ENCODE measurements around the gene DACT3.

DACT3 gene

GRCh38 chr19:46610413-46610775 is 50.6 kb downstream of the DACT3 start:
- no peak for DNase-seq

- no peak for DNase-seq
These were observed 51.2 kb downstream of the DACT3 start for GRCh38 chr19:46609511-46610412.

- DNase-seq = no peak
These were observed 52.2 kb downstream of the DACT3 start for GRCh38 chr19:46608581-46609345.

GRCh38 chr19:46608178-46608577 is 52.8 kb downstream of the DACT3 start:
- DNase-seq = no peak

- no peak for DNase-seq
These were observed 53.5 kb downstream of the DACT3 start for GRCh38 chr19:46607448-46607841.

- DNase-seq = no peak
These were observed 54.1 kb downstream of the DACT3 start for GRCh38 chr19:46606681-46607447.

GRCh38 chr19:46606019-46606418 is 55.0 kb downstream of the DACT3 start:
- DNase-seq = no peak

GRCh38 chr19:46605356-46605821 is 55.6 kb downstream of the DACT3 start:
- DNase-seq = no peak

- no peak for DNase-seq
These were observed 56.1 kb downstream of the DACT3 start for GRCh38 chr19:46604781-46605355.

- no peak for DNase-seq
These were observed 57.2 kb downstream of the DACT3 start for GRCh38 chr19:46603752-46604231.

GRCh38 chr19:46603195-46603637 is 57.8 kb downstream of the DACT3 start:
- DNase-seq = no peak

GRCh38 chr19:46602392-46603194 is 58.4 kb downstream of the DACT3 start:
- no peak for DNase-seq

GRCh38 chr19:46601318-46602224 is 59.4 kb downstream of the DACT3 start, which contains the start of gene CALM3:
TSS of gene CALM3 (plus strand) at chr19:46601330. CDS start at chr19:46601435, 105 bp downstream.
- no peak for DNase-seq

GRCh38 chr19:46600384-46601317 is 60.3 kb downstream of the DACT3 start:
- DNase-seq = no peak

GRCh38 chr19:46599716-46600373 is 61.1 kb downstream of the DACT3 start:
- DNase-seq = no peak

GRCh38 chr19:46598372-46598917 is 62.5 kb downstream of the DACT3 start:
- no peak for DNase-seq
